Measurements from ENCODE around the gene SLC25A30.

Gene SLC25A30

GRCh38 chr13:45415112-45415511, 3.1 kb downstream of the SLC25A30 start:
- Mint-ChIP-seq H3K9me3 (no peaks in the 10 kb centered on the region), H3K27ac (no peak overlapping the region), H3K4me3 (no peak overlapping the region), H3K4me1 (peaks cover 11 to 24% of the 10 kb centered on the region in 2 donors), H3K36me3 (peaks cover 15 to 18% of the 10 kb centered on the region in 2 donors), H3K27me3 (no peaks in the 10 kb centered on the region)
- DNase-seq = no peak
- no peak for ATAC-seq (replicated peaks)

GRCh38 chr13:45413826-45414307, 4.3 kb downstream of the SLC25A30 start:
- Mint-ChIP-seq H3K9me3 (no peaks in the 10 kb centered on the region), H3K27ac (no peak overlapping the region), H3K4me1 (peaks cover 15 to 24% of the 10 kb centered on the region in 2 donors), H3K27me3 (no peaks in the 10 kb centered on the region), H3K4me3 (no peak overlapping the region), H3K36me3 (peaks cover 18 to 23% of the 10 kb centered on the region in 2 donors)
- ATAC-seq (replicated peaks) (no peak), DNase-seq (no peak)

- peaks cover 25 to 32% of the 10 kb centered on the region in 2 donors for H3K36me3 Mint-ChIP-seq
- no peaks in the 10 kb centered on the region for H3K27me3 Mint-ChIP-seq
- no peaks in the 10 kb centered on the region for H3K9me3 Mint-ChIP-seq
- ATAC-seq (replicated peaks) = no peak
- H3K4me1 Mint-ChIP-seq = peaks cover 12 to 18% of the 10 kb centered on the region in 2 donors
- H3K4me3 Mint-ChIP-seq = no peak overlapping the region
- H3K27ac Mint-ChIP-seq = no peak overlapping the region
- no peak for DNase-seq
Measured at GRCh38 chr13:45412274-45413049, 5.7 kb downstream of the SLC25A30 start.

- Mint-ChIP-seq H3K4me1 (peaks cover 13 to 15% of the 10 kb centered on the region in 2 donors), H3K9me3 (no peaks in the 10 kb centered on the region), H3K4me3 (no peak overlapping the region), H3K27ac (peak overlapping the region; percentile 53), H3K36me3 (peaks cover 27 to 36% of the 10 kb centered on the region in 2 donors), H3K27me3 (no peaks in the 10 kb centered on the region)
- ATAC-seq (replicated peaks) (no peak), DNase-seq (no peak)
Measured at GRCh38 chr13:45411631-45412030, 6.5 kb downstream of the SLC25A30 start.

- H3K4me3 Mint-ChIP-seq = no peak overlapping the region
- no peaks in the 10 kb centered on the region for H3K27me3 Mint-ChIP-seq
- peaks cover 17 to 18% of the 10 kb centered on the region in 2 donors for H3K4me1 Mint-ChIP-seq
- ATAC-seq (replicated peaks) (no peak), DNase-seq (no peak)
- peak overlapping the region; percentile 53 for H3K27ac Mint-ChIP-seq
- peaks cover 31 to 40% of the 10 kb centered on the region in 2 donors for H3K36me3 Mint-ChIP-seq
- no peaks in the 10 kb centered on the region for H3K9me3 Mint-ChIP-seq
Measured at GRCh38 chr13:45411221-45411620, 7.0 kb downstream of the SLC25A30 start.

GRCh38 chr13:45410466-45410865, 7.7 kb downstream of the SLC25A30 start:
- no peak for DNase-seq
- no peaks in the 10 kb centered on the region for H3K27me3 Mint-ChIP-seq
- H3K36me3 Mint-ChIP-seq = peaks cover 33 to 45% of the 10 kb centered on the region in 2 donors
- no peak overlapping the region for H3K27ac Mint-ChIP-seq
- ATAC-seq (replicated peaks) = no peak
- H3K4me1 Mint-ChIP-seq = peaks cover 17 to 18% of the 10 kb centered on the region in 2 donors
- H3K4me3 Mint-ChIP-seq = no peak overlapping the region
- no peaks in the 10 kb centered on the region for H3K9me3 Mint-ChIP-seq

GRCh38 chr13:45410001-45410400, 8.2 kb downstream of the SLC25A30 start:
- H3K4me1 Mint-ChIP-seq = peaks cover 17 to 18% of the 10 kb centered on the region in 2 donors
- peaks cover 33 to 49% of the 10 kb centered on the region in 2 donors for H3K36me3 Mint-ChIP-seq
- no peak overlapping the region for H3K4me3 Mint-ChIP-seq
- peak in 1 of 2 donors; percentile 23 for ATAC-seq (replicated peaks)
- no peak overlapping the region for H3K27ac Mint-ChIP-seq
- DNase-seq = no peak
- no peaks in the 10 kb centered on the region for H3K9me3 Mint-ChIP-seq
- H3K27me3 Mint-ChIP-seq = no peaks in the 10 kb centered on the region

- DNase-seq (no peak), ATAC-seq (replicated peaks) (no peak)
- Mint-ChIP-seq H3K4me3 (no peak overlapping the region), H3K9me3 (no peaks in the 10 kb centered on the region), H3K36me3 (peaks cover 41 to 59% of the 10 kb centered on the region in 2 donors), H3K27ac (no peak overlapping the region), H3K4me1 (peaks cover 7 to 11% of the 10 kb centered on the region in 2 donors), H3K27me3 (no peaks in the 10 kb centered on the region)
Measured at GRCh38 chr13:45406421-45406820, 11.8 kb downstream of the SLC25A30 start.

- no peaks in the 10 kb centered on the region for H3K9me3 Mint-ChIP-seq
- no peak overlapping the region for H3K4me3 Mint-ChIP-seq
- H3K4me1 Mint-ChIP-seq = peaks cover 5 to 7% of the 10 kb centered on the region in 2 donors
- H3K36me3 Mint-ChIP-seq = peaks cover 30 to 52% of the 10 kb centered on the region in 2 donors
- ATAC-seq (replicated peaks) (no peak), DNase-seq (no peak)
- no peak overlapping the region for H3K27ac Mint-ChIP-seq
- H3K27me3 Mint-ChIP-seq = no peaks in the 10 kb centered on the region
Measured at GRCh38 chr13:45403081-45403480, 15.1 kb downstream of the SLC25A30 start.

- Mint-ChIP-seq H3K27ac (no peak overlapping the region), H3K36me3 (peaks cover 31 to 52% of the 10 kb centered on the region in 2 donors)
- no peak for ATAC-seq (replicated peaks)
Measured at GRCh38 chr13:45402641-45403040, 15.5 kb downstream of the SLC25A30 start.

GRCh38 chr13:45401314-45401713, 16.9 kb downstream of the SLC25A30 start:
- no peak for DNase-seq
- no peak overlapping the region for H3K27ac Mint-ChIP-seq
- H3K4me1 Mint-ChIP-seq = peaks cover 2 to 7% of the 10 kb centered on the region in 2 donors
- H3K27me3 Mint-ChIP-seq = no peaks in the 10 kb centered on the region
- H3K4me3 Mint-ChIP-seq = no peak overlapping the region
- ATAC-seq (replicated peaks) = no peak
- H3K36me3 Mint-ChIP-seq = peaks cover 26 to 47% of the 10 kb centered on the region in 2 donors
- no peaks in the 10 kb centered on the region for H3K9me3 Mint-ChIP-seq

More at GRCh38 chr13:45402641-45403040, 15.5 kb downstream of the SLC25A30 start:
- DNase-seq = no peak
- H3K9me3 Mint-ChIP-seq = no peaks in the 10 kb centered on the region
- no peak overlapping the region for H3K4me3 Mint-ChIP-seq
- H3K27me3 Mint-ChIP-seq = no peaks in the 10 kb centered on the region
- H3K4me1 Mint-ChIP-seq = peaks cover 5 to 7% of the 10 kb centered on the region in 2 donors

GRCh38 chr13:45398877-45399276, 19.3 kb downstream of the SLC25A30 start:
- no peak for DNase-seq
- no peak for ATAC-seq (replicated peaks)
- Mint-ChIP-seq H3K27me3 (no peaks in the 10 kb centered on the region), H3K36me3 (peaks cover 31 to 45% of the 10 kb centered on the region in 2 donors), H3K9me3 (no peaks in the 10 kb centered on the region), H3K4me1 (peaks cover 10 to 21% of the 10 kb centered on the region in 2 donors), H3K4me3 (no peak overlapping the region), H3K27ac (no peak overlapping the region)

- no peaks in the 10 kb centered on the region for H3K9me3 Mint-ChIP-seq
- peaks cover 31 to 43% of the 10 kb centered on the region in 2 donors for H3K36me3 Mint-ChIP-seq
- peaks cover 10 to 21% of the 10 kb centered on the region in 2 donors for H3K4me1 Mint-ChIP-seq
Measured at GRCh38 chr13:45396533-45397095, 21.6 kb downstream of the SLC25A30 start.

GRCh38 chr13:45393941-45394570, 24.1 kb downstream of the SLC25A30 start:
- peaks cover 10 to 26% of the 10 kb centered on the region in 2 donors for H3K4me1 Mint-ChIP-seq
- no peaks in the 10 kb centered on the region for H3K27me3 Mint-ChIP-seq
- H3K27ac Mint-ChIP-seq = no peak overlapping the region
- no peaks in the 10 kb centered on the region for H3K9me3 Mint-ChIP-seq
- DNase-seq (no peak), ATAC-seq (replicated peaks) (peak; percentile 42 to 63)
- H3K4me3 Mint-ChIP-seq = no peak overlapping the region
- peaks cover 36 to 41% of the 10 kb centered on the region in 2 donors for H3K36me3 Mint-ChIP-seq

More at GRCh38 chr13:45396533-45397095, 21.6 kb downstream of the SLC25A30 start:
- Mint-ChIP-seq H3K4me3 (peak overlapping the region in 1 of 2 donors; percentile 24), H3K27ac (peak overlapping the region; percentile 59), H3K27me3 (no peaks in the 10 kb centered on the region)
- DNase-seq (no peak), ATAC-seq (replicated peaks) (peak; percentile 31)

Measured in stimulated activated naive B cell treated with anti-CD40 and anti-IgM and Interleukin-4, amounts not matched to agents 10 μg/mL and 1 μg/mL and 100 μg/mL, for 72 hours (primary cell).